HepG2 (cell line): ENCODE results near the gene MACROD2. TPM values are rescaled to one million over a fixed set of nuclear protein-coding genes. Genes with fewer than 3 reads are reported as not detected.

Experiments used
- ATAC-seq: fragments of 200-7000 bp; cut with Tn5 transposase; 3 replicates; pipeline ENCODE4 v1.9.1; 2020; ENCODE audit warnings: mild to moderate bottlenecking, moderate library complexity
- BruUV-seq: library from RNA; stranded (reverse); fragments of 400-500 nt; replicated peaks from 2 replicates; lab custom pipeline; 2021; lab: Mats Ljungman, UMichigan
- CTCF ChIA-PET: fragments of 300-600 bp; formaldehyde crosslinking; extraction: SDS; loops from one replicate; lab custom pipeline; 2021; ENCODE audit warnings: low total read pairs, inconsistent platforms, low intra/inter-chr PET ratio; lab: Yijun Ruan, JAX
- POLR2A ChIA-PET: fragments of 350-600 bp; sonication (Branson Sonifier 250); formaldehyde crosslinking; loops from one replicate; lab custom pipeline; 2020; ENCODE audit warnings: antibody characterized with exemption, inconsistent platforms; lab: Yijun Ruan, JAX
- DNase-seq: peaks from one replicate; pipeline ENCODE4 v3.0.0-alpha.2; 2015; ENCODE audit warnings: low spot score
- FAIRE-seq: peaks from 3 replicates; lab custom pipeline; 2011; peaks lifted over from hg19 to GRCh38; lab: Jason Lieb, UNC
- H2AFZ ChIP-seq: one replicate; pipeline ENCODE4 v1.6.1; 2011; ENCODE audit warnings: low read length, inconsistent platforms
- H3K27ac ChIP-seq: fragments of 300-600 bp; 3 replicates; pipeline ENCODE4 v1.8.0; 2011; ENCODE audit warnings: mixed run types, mild to moderate bottlenecking, mixed read lengths, low read length, inconsistent platforms; ENCODE audit not compliant: insufficient read depth; ENCODE audit errors: extremely low read length
- H3K27me3 ChIP-seq, 2 experiments: fragments of 200-600 bp in 1 of 2; 2 replicates in 1 of 2; 3 replicates in 1 of 2; pipeline versions ENCODE4 v1.6.0 to v1.8.0; 2011; ENCODE audit warnings: low read length in 2 of 2, mild to moderate bottlenecking in 2 of 2, moderate library complexity in 2 of 2, inconsistent platforms in 1 of 2; ENCODE audit not compliant: insufficient read depth in 2 of 2, control insufficient read depth in 1 of 2
- H3K36me3 ChIP-seq, 2 experiments: fragments of 200-600 bp in 1 of 2; replicated peaks in 1 of 2; 2 replicates in 1 of 2; 3 replicates in 1 of 2; pipeline versions ENCODE4 v1.5.1 to v1.8.0; 2011; ENCODE audit warnings: low read length in 2 of 2, inconsistent platforms in 1 of 2; ENCODE audit not compliant: insufficient read depth in 2 of 2, control insufficient read depth in 1 of 2
- H3K4me1 ChIP-seq: 2 replicates; pipeline ENCODE4 v1.5.1; 2012; ENCODE audit warnings: low read length, inconsistent platforms; ENCODE audit not compliant: insufficient read depth
- H3K4me2 ChIP-seq: 2 replicates; pipeline ENCODE4 v1.6.0; 2011; ENCODE audit warnings: low read depth, low read length, inconsistent platforms
- H3K4me3 ChIP-seq, 3 experiments: fragments of 200-600 bp in 1 of 3; sonication (generic), shearing (Covaris generic) in 1 of 3; replicated peaks in 1 of 3; 2 replicates each; pipeline ENCODE4 v1.5.1; 2011 to 2016; ENCODE audit warnings: low read length in 3 of 3, inconsistent platforms in 2 of 3, low read depth in 2 of 3, mild to moderate bottlenecking in 2 of 3, control low read depth in 1 of 3, mixed read lengths in 1 of 3; ENCODE audit not compliant: insufficient read depth in 1 of 3
- H3K79me2 ChIP-seq: one replicate; pipeline ENCODE4 v1.6.1; 2011; ENCODE audit warnings: low read length, inconsistent platforms; ENCODE audit not compliant: insufficient read depth
- H3K9ac ChIP-seq: 2 replicates; pipeline ENCODE4 v1.6.0; 2011; ENCODE audit warnings: mild to moderate bottlenecking, low read depth, low read length, inconsistent platforms; ENCODE audit not compliant: insufficient read depth
- H3K9me3 ChIP-seq: 2 replicates; pipeline ENCODE4 v1.5.1; 2012; ENCODE audit warnings: mild to moderate bottlenecking, low read length
- H4K20me1 ChIP-seq: 2 replicates; pipeline ENCODE4 v1.6.0; 2011; ENCODE audit warnings: inconsistent platforms, mild to moderate bottlenecking, low read length, moderate library complexity; ENCODE audit not compliant: insufficient read depth
- ELF1 ChIP-seq: sonication (generic); formaldehyde crosslinking; IDR thresholded peaks from 2 replicates; pipeline ENCODE4 v1.4.0; 2020; ENCODE audit warnings: missing genetic modification reagents
- HNRNPUL1 ChIP-seq: fragments of 200-400 bp; formaldehyde crosslinking; IDR thresholded peaks from 2 replicates; pipeline ENCODE4 v1.6.1; 2017; ENCODE audit warnings: low read depth, mild to moderate bottlenecking, low read length, moderate library complexity
- KMT2A ChIP-seq: sonication (generic); formaldehyde crosslinking; IDR thresholded peaks from 2 replicates; pipeline ENCODE4 v1.4.0; 2020; ENCODE audit warnings: missing genetic modification reagents
- LRRFIP1 ChIP-seq: sonication (generic); formaldehyde crosslinking; conservative IDR thresholded peaks from 2 replicates; pipeline ENCODE4 v1.4.0; 2020; ENCODE audit warnings: missing genetic modification reagents
- MATR3 ChIP-seq: sonication (generic); formaldehyde crosslinking; IDR thresholded peaks from 2 replicates; pipeline ENCODE4 v1.4.0; 2020; ENCODE audit warnings: missing genetic modification reagents
- PAX8 ChIP-seq: sonication (generic); formaldehyde crosslinking; IDR thresholded peaks from 2 replicates; pipeline ENCODE4 v1.8.0; 2022; ENCODE audit warnings: mild to moderate bottlenecking, missing genetic modification reagents, borderline replicate concordance
- PHF5A ChIP-seq: IDR thresholded peaks from one replicate; pipeline ENCODE4 v1.6.1; 2018; ENCODE audit warnings: low read depth, missing genetic modification reagents; ENCODE audit not compliant: unreplicated experiment
- POLR2AphosphoS5 ChIP-seq: IDR thresholded peaks from 2 replicates; pipeline ENCODE4 v1.6.1; 2012; ENCODE audit warnings: low read depth, low read length
- RBAK ChIP-seq: sonication (generic); formaldehyde crosslinking; IDR thresholded peaks from 2 replicates; pipeline ENCODE4 v1.5.1; 2020; ENCODE audit warnings: mild to moderate bottlenecking, missing genetic modification reagents
- TARDBP ChIP-seq: sonication (generic); formaldehyde crosslinking; IDR thresholded peaks from 2 replicates; pipeline ENCODE4 v1.8.0; 2022; ENCODE audit warnings: mild to moderate bottlenecking, missing genetic modification reagents
- U2AF1 ChIP-seq: fragments of 200-400 bp; formaldehyde crosslinking; optimal IDR thresholded peaks from 2 replicates; pipeline ENCODE3; 2017; ENCODE audit warnings: mild to moderate bottlenecking, low read depth, low read length
- ZMYM3 ChIP-seq: sonication (generic); formaldehyde crosslinking; IDR thresholded peaks from 2 replicates; pipeline ENCODE4 v1.5.1; 2020; ENCODE audit warnings: mild to moderate bottlenecking, missing genetic modification reagents
- ZNF660 ChIP-seq: sonication (generic); formaldehyde crosslinking; IDR thresholded peaks from 2 replicates; pipeline ENCODE4 v1.5.1; 2020; ENCODE audit warnings: mild to moderate bottlenecking, low read depth, missing genetic modification reagents, borderline replicate concordance
- ZNF75D ChIP-seq: sonication (generic); formaldehyde crosslinking; IDR thresholded peaks from 2 replicates; pipeline ENCODE4 v1.8.1; 2023; ENCODE audit warnings: missing genetic modification reagents, mild to moderate bottlenecking, borderline replicate concordance
- ZNF766 ChIP-seq: sonication (generic); formaldehyde crosslinking; IDR thresholded peaks from 2 replicates; pipeline ENCODE4 v1.5.0; 2020; ENCODE audit warnings: missing genetic modification reagents, borderline replicate concordance
- ZSCAN22 ChIP-seq: sonication (generic); formaldehyde crosslinking; IDR thresholded peaks from 2 replicates; pipeline ENCODE4 v1.4.0; 2020; ENCODE audit warnings: mild to moderate bottlenecking, missing genetic modification reagents
- WGBS: methylation state at CpG from one replicate; pipeline ENCODE4 v1.1.6; 2017; ENCODE audit warnings: low lambda C conversion rate; 5-methylcytosine and 5-hydroxymethylcytosine counted together
- in situ Hi-C: cut with HindIII; loops from 2 replicates; pipeline ENCODE4 v1.10.0; 2017; ENCODE audit warnings: low pct_unique_long_range_greater_than_20kb; ENCODE audit not compliant: extremely low pct_ligation_motif_present
- intact Hi-C: fragments of 100-400 bp; cut with micrococcal nuclease; formaldehyde crosslinking; loops from one replicate; pipeline ENCODE4 v1.10.0; 2022; ENCODE audit not compliant: unreplicated experiment
- polyA plus RNA-seq, 8 experiments: library from polyadenylated mRNA; depleted of rRNA in 3 of 8; stranded (reverse) in 7 of 8; unstranded in 1 of 8; fragments of >200 nt; fragmentation: Illumina TruSeq in 4 of 8; extraction: Trizol in 4 of 8; gene quantifications; 2 replicates each; pipeline versions ENCODE4 v1.2.1 to v1.2.3, GENCODE V29; 2011 to 2016; ENCODE audit warnings: low read depth in 4 of 8, missing spikeins in 1 of 8, mixed read lengths in 1 of 8; ENCODE audit not compliant: insufficient read depth in 1 of 8
- total RNA-seq, 5 experiments: library from RNA; depleted of rRNA; stranded (reverse); fragments of >200 nt; fragmentation: Illumina TruSeq; extraction: Trizol; gene quantifications; 2 replicates each; pipeline ENCODE4 v1.2.3, GENCODE V29; 2016; ENCODE audit warnings: low read depth in 1 of 5
- TF ChIP-seq, protein P1 (sequence below), 2 experiments: sonication (generic) in 1 of 2; formaldehyde crosslinking in 1 of 2; IDR thresholded peaks; 2 replicates each; pipeline versions ENCODE4 v1.5.1 to v1.6.1; 2011 to 2020; ENCODE audit warnings: borderline replicate concordance in 1 of 2, low read depth in 1 of 2, low read length in 1 of 2, mild to moderate bottlenecking in 1 of 2, missing genetic modification reagents in 1 of 2, moderate library complexity in 1 of 2
- TF ChIP-seq, protein P2 (sequence below): sonication (generic); formaldehyde crosslinking; IDR thresholded peaks from 2 replicates; pipeline ENCODE4; 2020; ENCODE audit warnings: missing genetic modification reagents, mild to moderate bottlenecking, borderline replicate concordance

Gene MACROD2
- total and polyA plus RNA-seq, 2 of the 13 experiments (the other 11 are each of a cell fraction or from before 2014, with no cell fraction given): 0.13 to 0.51 TPM

DNA sequence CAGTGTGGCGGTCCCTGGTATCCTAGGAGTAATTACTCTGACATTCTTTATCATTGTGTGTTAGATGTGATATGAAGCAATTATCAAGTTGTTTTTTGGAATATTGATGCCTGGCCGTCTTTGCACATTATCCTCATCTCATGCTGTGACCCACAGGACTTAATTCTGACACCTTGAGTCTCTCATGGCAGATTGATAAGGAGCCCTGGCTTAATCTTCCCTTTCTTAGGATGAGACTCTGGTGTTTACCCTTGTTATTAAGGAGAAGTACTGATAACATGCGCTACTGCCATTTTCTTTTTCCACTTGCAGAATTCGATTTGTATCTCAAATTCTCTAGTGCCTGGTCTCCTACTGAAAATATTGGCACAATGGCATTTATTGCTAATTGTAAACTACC lies 1597.8 kb downstream of the MACROD2 start:
- no peaks in the 10 kb centered on the region for H3K27me3 ChIP-seq
- no peaks in the 10 kb centered on the region for H3K36me3 ChIP-seq
- peaks cover 85% of the 10 kb centered on the region for H3K9me3 ChIP-seq
- no peak for TF ChIP-seq ZMYM3 (CRISPR knock-in tag)
- no peak for TF ChIP-seq RBAK
- TF ChIP-seq POLR2AphosphoS5: no peak
- TF ChIP-seq LRRFIP1 (CRISPR knock-in tag): no peak
- no peak for TF ChIP-seq MATR3 (CRISPR knock-in tag)
- TF ChIP-seq ZNF660 (CRISPR knock-in tag): no peak
- no peak for TF ChIP-seq PAX8 (CRISPR knock-in tag)
- TF ChIP-seq KMT2A (CRISPR knock-in tag): no peak
- TF ChIP-seq PHF5A (CRISPR knock-in tag): no peak
- TF ChIP-seq ZNF75D (CRISPR knock-in tag): no peak
- TF ChIP-seq, protein P1, sequence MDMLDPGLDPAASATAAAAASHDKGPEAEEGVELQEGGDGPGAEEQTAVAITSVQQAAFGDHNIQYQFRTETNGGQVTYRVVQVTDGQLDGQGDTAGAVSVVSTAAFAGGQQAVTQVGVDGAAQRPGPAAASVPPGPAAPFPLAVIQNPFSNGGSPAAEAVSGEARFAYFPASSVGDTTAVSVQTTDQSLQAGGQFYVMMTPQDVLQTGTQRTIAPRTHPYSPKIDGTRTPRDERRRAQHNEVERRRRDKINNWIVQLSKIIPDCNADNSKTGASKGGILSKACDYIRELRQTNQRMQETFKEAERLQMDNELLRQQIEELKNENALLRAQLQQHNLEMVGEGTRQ (IDR thresholded peaks at IDR 0.05; ENCODE audit: low read depth, low read length): no peak
- TF ChIP-seq, protein P1 (CRISPR knock-in tag; IDR thresholded peaks at IDR 0.05; ENCODE audit: borderline replicate concordance): no peak
- TF ChIP-seq TARDBP (CRISPR knock-in tag): no peak
- no peak for TF ChIP-seq HNRNPUL1
- TF ChIP-seq ZNF766: no peak
- TF ChIP-seq, protein P2, sequence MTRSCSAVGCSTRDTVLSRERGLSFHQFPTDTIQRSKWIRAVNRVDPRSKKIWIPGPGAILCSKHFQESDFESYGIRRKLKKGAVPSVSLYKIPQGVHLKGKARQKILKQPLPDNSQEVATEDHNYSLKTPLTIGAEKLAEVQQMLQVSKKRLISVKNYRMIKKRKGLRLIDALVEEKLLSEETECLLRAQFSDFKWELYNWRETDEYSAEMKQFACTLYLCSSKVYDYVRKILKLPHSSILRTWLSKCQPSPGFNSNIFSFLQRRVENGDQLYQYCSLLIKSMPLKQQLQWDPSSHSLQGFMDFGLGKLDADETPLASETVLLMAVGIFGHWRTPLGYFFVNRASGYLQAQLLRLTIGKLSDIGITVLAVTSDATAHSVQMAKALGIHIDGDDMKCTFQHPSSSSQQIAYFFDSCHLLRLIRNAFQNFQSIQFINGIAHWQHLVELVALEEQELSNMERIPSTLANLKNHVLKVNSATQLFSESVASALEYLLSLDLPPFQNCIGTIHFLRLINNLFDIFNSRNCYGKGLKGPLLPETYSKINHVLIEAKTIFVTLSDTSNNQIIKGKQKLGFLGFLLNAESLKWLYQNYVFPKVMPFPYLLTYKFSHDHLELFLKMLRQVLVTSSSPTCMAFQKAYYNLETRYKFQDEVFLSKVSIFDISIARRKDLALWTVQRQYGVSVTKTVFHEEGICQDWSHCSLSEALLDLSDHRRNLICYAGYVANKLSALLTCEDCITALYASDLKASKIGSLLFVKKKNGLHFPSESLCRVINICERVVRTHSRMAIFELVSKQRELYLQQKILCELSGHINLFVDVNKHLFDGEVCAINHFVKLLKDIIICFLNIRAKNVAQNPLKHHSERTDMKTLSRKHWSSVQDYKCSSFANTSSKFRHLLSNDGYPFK: no peak
- TF ChIP-seq ELF1 (CRISPR knock-in tag): no peak
- no peak for TF ChIP-seq U2AF1
- TF ChIP-seq ZSCAN22 (CRISPR knock-in tag): no peak
- TF ChIP-seq, all 625 proteins: peak for 0
- Histone ChIP-seq H3K27ac (no peak overlapping the region), H3K4me2 (no peak overlapping the region), H3K4me1 (no peaks in the 10 kb centered on the region), H3K79me2 (no peaks in the 10 kb centered on the region), H3K4me3 (no peak overlapping the region), H4K20me1 (no peaks in the 10 kb centered on the region), H3K9ac (no peak overlapping the region), H2AFZ (no peak overlapping the region)
- in situ Hi-C loops (no loop called here), intact Hi-C loops (no loop called here)
- no peak for DNase-seq
- WGBS: 28% methylated on average over 4 of the region's 4 CpGs
- CTCF ChIA-PET: no interaction called here
- no peak for ATAC-seq
- BruUV-seq: no TSS peak
- POLR2A ChIA-PET: no interaction called here
- FAIRE-seq: no peak
